HEK293T (cell line): Measurements from ENCODE around the gene NRP2.

Source experiments
- CTCF ChIA-PET: fragments of 350-600 bp; formaldehyde crosslinking; extraction: SDS; loops from one replicate; lab custom pipeline; 2021; ENCODE audit warnings: antibody characterized with exemption, inconsistent platforms; lab: Yijun Ruan, JAX
- POLR2A ChIA-PET: fragments of 350-600 bp; formaldehyde crosslinking; extraction: SDS; loops from one replicate; lab custom pipeline; 2020; ENCODE audit warnings: antibody characterized with exemption, inconsistent platforms; lab: Yijun Ruan, JAX
- DNase-seq: peaks from one replicate; pipeline ENCODE4 v3.0.0; 2012; ENCODE audit warnings: mixed read lengths; ENCODE audit errors: extremely low spot score
- ARNT ChIP-seq: fragments of 450-650 bp; IDR thresholded peaks from 2 replicates; pipeline ENCODE4 v1.6.1; 2017; ENCODE audit warnings: mild to moderate bottlenecking
- BHLHE40 ChIP-seq: fragments of 450-650 bp; IDR thresholded peaks from 2 replicates; pipeline ENCODE4 v1.6.1; 2016; ENCODE audit warnings: mild to moderate bottlenecking, moderate library complexity, borderline replicate concordance
- CTBP1 ChIP-seq: fragments of 450-650 bp; IDR thresholded peaks from 2 replicates; pipeline ENCODE4 v1.6.1; 2016; ENCODE audit warnings: borderline replicate concordance
- ELF4 ChIP-seq: fragments of 450-650 bp; IDR thresholded peaks from 2 replicates; pipeline ENCODE4 v1.6.1; 2017; ENCODE audit warnings: antibody characterized with exemption
- FOXA1 ChIP-seq: fragments of 450-650 bp; IDR thresholded peaks from 2 replicates; pipeline ENCODE4 v1.6.1; 2016; ENCODE audit warnings: mild to moderate bottlenecking
- FOXK2 ChIP-seq: fragments of 450-650 bp; IDR thresholded peaks from 2 replicates; pipeline ENCODE4 v1.6.1; 2016; ENCODE audit warnings: mild to moderate bottlenecking
- FOXM1 ChIP-seq: fragments of 450-650 bp; IDR thresholded peaks from 2 replicates; pipeline ENCODE4 v1.6.1; 2017; ENCODE audit warnings: mild to moderate bottlenecking, borderline replicate concordance
- HDGF ChIP-seq: fragments of 450-650 bp; IDR thresholded peaks from 2 replicates; pipeline ENCODE4 v1.6.1; 2017; ENCODE audit warnings: antibody characterized with exemption, borderline replicate concordance
- L3MBTL2 ChIP-seq: fragments of 450-650 bp; conservative IDR thresholded peaks from 2 replicates; pipeline ENCODE4 v1.6.1; 2016; ENCODE audit warnings: mild to moderate bottlenecking
- LEF1 ChIP-seq: fragments of 450-650 bp; IDR thresholded peaks from 2 replicates; pipeline ENCODE4 v1.6.1; 2017; ENCODE audit warnings: mild to moderate bottlenecking, borderline replicate concordance
- NFRKB ChIP-seq: fragments of 450-650 bp; IDR thresholded peaks from 2 replicates; pipeline ENCODE4 v1.6.1; 2016; ENCODE audit warnings: mild to moderate bottlenecking, moderate library complexity
- SP1 ChIP-seq: fragments of 450-650 bp; IDR thresholded peaks from 2 replicates; pipeline ENCODE4 v1.6.1; 2017
- SUZ12 ChIP-seq: fragments of 450-650 bp; IDR thresholded peaks from 2 replicates; pipeline ENCODE4 v1.6.1; 2016; ENCODE audit warnings: mild to moderate bottlenecking
- TARDBP ChIP-seq: fragments of 450-650 bp; IDR thresholded peaks from 2 replicates; pipeline ENCODE4 v1.6.1; 2016
- ZNF384 ChIP-seq: fragments of 450-650 bp; IDR thresholded peaks from 2 replicates; pipeline ENCODE4 v1.6.1; 2016
- TF ChIP-seq, protein P1 (sequence below): fragments of 450-650 bp; IDR thresholded peaks from 2 replicates; pipeline ENCODE4 v1.6.1; 2016

Gene NRP2

GRCh38 chr2:205698286-205699268 is 16.3 kb downstream of the NRP2 start:
- TF ChIP-seq FOXM1, result no peak
- no peak for TF ChIP-seq SP1
- no peak for TF ChIP-seq TARDBP
- TF ChIP-seq L3MBTL2, result no peak
- no peak for TF ChIP-seq CTBP1
- TF ChIP-seq ARNT, result no peak
- TF ChIP-seq BHLHE40, result no peak
- TF ChIP-seq ELF4, result no peak
- no peak for TF ChIP-seq HDGF
- TF ChIP-seq, protein P1, sequence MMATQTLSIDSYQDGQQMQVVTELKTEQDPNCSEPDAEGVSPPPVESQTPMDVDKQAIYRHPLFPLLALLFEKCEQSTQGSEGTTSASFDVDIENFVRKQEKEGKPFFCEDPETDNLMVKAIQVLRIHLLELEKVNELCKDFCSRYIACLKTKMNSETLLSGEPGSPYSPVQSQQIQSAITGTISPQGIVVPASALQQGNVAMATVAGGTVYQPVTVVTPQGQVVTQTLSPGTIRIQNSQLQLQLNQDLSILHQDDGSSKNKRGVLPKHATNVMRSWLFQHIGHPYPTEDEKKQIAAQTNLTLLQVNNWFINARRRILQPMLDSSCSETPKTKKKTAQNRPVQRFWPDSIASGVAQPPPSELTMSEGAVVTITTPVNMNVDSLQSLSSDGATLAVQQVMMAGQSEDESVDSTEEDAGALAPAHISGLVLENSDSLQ, result no peak
- TF ChIP-seq NFRKB, result no peak
- TF ChIP-seq FOXK2, result no peak
- TF ChIP-seq SUZ12, result no peak
- TF ChIP-seq FOXA1, result no peak
- TF ChIP-seq ZNF384, result no peak
- no peak for TF ChIP-seq LEF1
- no peak for DNase-seq
- POLR2A ChIA-PET, result interaction anchor here (1.1 kb wide), 1 partner anchor 16 kb away, joined by 3 read pairs; the partner anchor contains the start of gene NRP2
- CTCF ChIA-PET, result no interaction called here

GRCh38 chr2:205699515-205700289 is 17.4 kb downstream of the NRP2 start:
- no peak for DNase-seq
- TF ChIP-seq ARNT (no peak), L3MBTL2 (no peak), NFRKB (no peak), TARDBP (no peak), FOXA1 (no peak), LEF1 (no peak), CTBP1 (no peak), HDGF (no peak), BHLHE40 (no peak), FOXM1 (no peak), ELF4 (no peak), SUZ12 (no peak), ZNF384 (no peak), SP1 (no peak), FOXK2 (no peak)
- TF ChIP-seq, protein P1, result no peak
- ChIA-PET POLR2A (no interaction called here), CTCF (no interaction called here)

DNA sequence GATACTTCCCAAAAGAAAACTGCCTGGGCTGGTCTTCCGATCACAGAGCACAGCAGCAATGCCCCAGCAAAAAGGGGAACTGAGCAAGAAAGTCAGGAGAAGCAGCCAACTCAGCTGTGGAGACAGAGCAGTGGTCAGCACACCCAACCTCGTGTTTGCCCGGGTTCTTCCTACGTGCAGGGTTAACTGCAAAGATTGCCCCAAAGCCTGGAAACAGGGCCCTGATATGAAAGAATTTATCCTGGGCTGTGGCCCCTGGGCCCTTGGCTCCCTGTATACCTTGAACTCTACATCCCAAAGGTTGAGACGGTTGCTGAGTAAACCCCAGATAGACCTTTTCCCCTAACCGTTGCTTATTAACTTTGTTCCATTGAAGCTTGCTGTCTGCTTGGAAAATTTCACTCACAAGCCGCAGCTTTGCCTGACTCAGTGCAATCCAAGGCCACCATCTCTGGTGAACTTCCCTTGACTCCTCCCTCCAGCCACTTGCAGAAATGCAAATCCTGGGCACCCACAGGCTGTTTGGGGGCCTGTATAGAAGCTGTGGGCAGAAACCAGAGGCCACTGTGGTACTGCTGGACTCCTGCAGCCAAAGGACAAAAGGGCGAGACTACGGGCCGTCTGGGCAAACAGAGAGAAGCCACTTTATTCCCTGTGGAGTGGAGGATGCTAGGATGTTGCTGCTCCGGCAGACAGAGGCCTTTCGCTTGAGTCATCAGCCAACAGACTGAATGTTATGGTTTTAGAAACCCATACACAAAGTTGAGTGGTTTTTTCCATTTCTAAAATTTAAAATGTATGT is 18.2 kb downstream of the NRP2 start:
- TF ChIP-seq FOXA1 (no peak), TARDBP (no peak), LEF1 (no peak), FOXM1 (no peak), BHLHE40 (no peak), ZNF384 (no peak), ELF4 (no peak), FOXK2 (no peak), SUZ12 (no peak), L3MBTL2 (no peak), CTBP1 (no peak), ARNT (no peak)
- TF ChIP-seq, protein P1, result no peak
- POLR2A ChIA-PET, result no interaction called here
- CTCF ChIA-PET, result no interaction called here
- DNase-seq, result no peak

DNA sequence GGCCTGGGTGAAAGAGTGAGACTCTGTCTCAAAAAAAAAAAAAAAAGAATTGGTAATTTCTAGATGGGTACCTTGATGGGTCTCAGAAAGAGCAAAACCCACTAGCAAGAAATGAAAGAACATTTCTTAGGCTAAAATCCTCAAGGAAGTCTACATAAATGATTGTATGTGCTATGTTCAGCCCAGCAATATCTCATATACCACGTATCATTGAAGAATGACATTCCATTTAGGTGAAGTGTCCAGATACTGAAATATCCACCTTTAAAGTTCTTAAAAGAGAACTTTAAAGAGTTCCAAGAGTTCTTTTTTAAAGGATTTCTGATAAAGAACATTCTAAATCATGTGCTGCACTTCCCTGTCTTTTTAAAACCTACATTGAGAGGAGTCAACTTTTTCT is 19.2 kb downstream of the NRP2 start:
- POLR2A ChIA-PET, result no interaction called here
- TF ChIP-seq, protein P1, result no peak
- no peak for TF ChIP-seq CTBP1
- no peak for TF ChIP-seq ARNT
- TF ChIP-seq ELF4, result no peak
- TF ChIP-seq SUZ12, result no peak
- TF ChIP-seq FOXA1, result no peak
- TF ChIP-seq L3MBTL2, result no peak
- TF ChIP-seq FOXM1, result no peak
- TF ChIP-seq HDGF, result no peak
- no peak for TF ChIP-seq TARDBP
- TF ChIP-seq BHLHE40, result no peak
- no peak for TF ChIP-seq ZNF384
- no peak for TF ChIP-seq LEF1
- TF ChIP-seq FOXK2, result no peak
- no peak for TF ChIP-seq NFRKB
- no peak for TF ChIP-seq SP1
- no peak for DNase-seq
- CTCF ChIA-PET, result interaction anchor here (0.6 kb wide), 1 partner anchor 23 kb away, joined by 5 read pairs; no protein-coding TSS in a partner anchor
